Mucosa of descending colon (tissue), 3 donors: ENCODE measurements around the gene PIGBOS1. TPM values are rescaled to one million over a fixed set of nuclear protein-coding genes. Genes with fewer than 3 reads are reported as not detected.
"Not testable (repeated sequence)": the region's sequence is repeated elsewhere in the genome, so short reads cannot be mapped to it uniquely, and the experiment has no call there.

Experiments used
- ATAC-seq: fragments of 200-7000 bp; cut with Tn5 transposase; one replicate; pipeline ENCODE4 v1.9.1; 2020; ENCODE audit warnings: mild to moderate bottlenecking, moderate library complexity
- DNase-seq, 3 donors: peaks; one replicate each; pipeline ENCODE4 v3.0.0-alpha.2; 2020
- H3K36me3 ChIP-seq: fragments of 200-600 bp; one replicate; pipeline ENCODE4 v1.8.0; 2021; ENCODE audit warnings: low read depth, mild to moderate bottlenecking
- H3K4me1 ChIP-seq: fragments of 200-600 bp; one replicate; pipeline ENCODE4 v1.8.0; 2021; ENCODE audit warnings: low read depth, mild to moderate bottlenecking
- H3K4me3 ChIP-seq: fragments of 200-600 bp; one replicate; pipeline ENCODE4 v1.8.0; 2021; ENCODE audit warnings: mild to moderate bottlenecking
- H3K9me3 ChIP-seq: fragments of 200-600 bp; one replicate; pipeline ENCODE4 v1.8.0; 2021; ENCODE audit warnings: mild to moderate bottlenecking
- intact Hi-C, 2 donors: fragments of 100-400 bp; cut with DNase I in 1 of 2; cut with micrococcal nuclease in 1 of 2; formaldehyde crosslinking; loops; one replicate each; pipeline versions ENCODE4 v1.11.0 to v1.11.1; 2022; cut with DNase I, micrococcal nuclease
- total RNA-seq, 3 donors: library from RNA; stranded (reverse); fragmentation: NEBNext Ultra II Directional in 2 of 3; extraction: Animal tissue kit (Norgen Biotek cat#: 25700) in 2 of 3; gene quantifications; one replicate each; pipeline versions ENCODE4 v1.2.1 to v1.2.4, GENCODE V29; 2021 to 2023
- TF ChIP-seq, protein P1 (sequence below): fragments of 200-600 bp; IDR thresholded peaks from one replicate; pipeline ENCODE4 v1.8.0; 2022; ENCODE audit warnings: antibody characterized with exemption, mild to moderate bottlenecking
- donor health status: DM: no; HTN: no; CAD: no; lungs with moderate emphysema.
- donor health status: DM: no; HTN: no; CAD: no.
- donor health status: DM: no; HTN: yes; CAD: no.

PIGBOS1 gene
- total RNA-seq, 3 donors from 2014 or later = 7.7 to 11.0 (median 9.8) TPM

DNA sequence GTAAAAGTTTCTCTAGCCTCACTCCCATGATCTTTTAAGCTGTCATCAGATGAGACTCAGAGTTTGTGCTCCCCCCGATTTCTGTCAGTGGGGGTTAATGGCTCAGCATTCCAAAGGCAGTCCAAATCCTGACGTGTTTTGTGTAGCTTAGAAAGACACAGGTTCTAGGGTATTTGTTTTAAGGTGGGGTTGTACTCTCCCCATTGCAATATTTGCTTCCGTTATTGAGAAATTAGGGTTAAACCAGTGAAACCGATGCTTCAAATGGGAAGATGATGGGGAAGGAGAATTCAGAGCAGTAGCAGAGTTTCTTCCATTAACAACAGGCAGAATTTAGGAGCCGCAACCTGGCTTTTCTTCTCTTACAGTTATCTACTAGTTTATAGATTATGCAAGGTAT is 3.5 kb upstream of the PIGBOS1 start:
- intact Hi-C loops = no loop called here
- Histone ChIP-seq H3K36me3 (no peaks in the 10 kb centered on the region), H3K4me1 (peaks cover 9% of the 10 kb centered on the region), H3K4me3 (no peak overlapping the region), H3K9me3 (no peaks in the 10 kb centered on the region)
- TF ChIP-seq, protein P1, sequence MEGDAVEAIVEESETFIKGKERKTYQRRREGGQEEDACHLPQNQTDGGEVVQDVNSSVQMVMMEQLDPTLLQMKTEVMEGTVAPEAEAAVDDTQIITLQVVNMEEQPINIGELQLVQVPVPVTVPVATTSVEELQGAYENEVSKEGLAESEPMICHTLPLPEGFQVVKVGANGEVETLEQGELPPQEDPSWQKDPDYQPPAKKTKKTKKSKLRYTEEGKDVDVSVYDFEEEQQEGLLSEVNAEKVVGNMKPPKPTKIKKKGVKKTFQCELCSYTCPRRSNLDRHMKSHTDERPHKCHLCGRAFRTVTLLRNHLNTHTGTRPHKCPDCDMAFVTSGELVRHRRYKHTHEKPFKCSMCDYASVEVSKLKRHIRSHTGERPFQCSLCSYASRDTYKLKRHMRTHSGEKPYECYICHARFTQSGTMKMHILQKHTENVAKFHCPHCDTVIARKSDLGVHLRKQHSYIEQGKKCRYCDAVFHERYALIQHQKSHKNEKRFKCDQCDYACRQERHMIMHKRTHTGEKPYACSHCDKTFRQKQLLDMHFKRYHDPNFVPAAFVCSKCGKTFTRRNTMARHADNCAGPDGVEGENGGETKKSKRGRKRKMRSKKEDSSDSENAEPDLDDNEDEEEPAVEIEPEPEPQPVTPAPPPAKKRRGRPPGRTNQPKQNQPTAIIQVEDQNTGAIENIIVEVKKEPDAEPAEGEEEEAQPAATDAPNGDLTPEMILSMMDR = no peak
- DNase-seq (no peak), ATAC-seq (no peak)

DNA sequence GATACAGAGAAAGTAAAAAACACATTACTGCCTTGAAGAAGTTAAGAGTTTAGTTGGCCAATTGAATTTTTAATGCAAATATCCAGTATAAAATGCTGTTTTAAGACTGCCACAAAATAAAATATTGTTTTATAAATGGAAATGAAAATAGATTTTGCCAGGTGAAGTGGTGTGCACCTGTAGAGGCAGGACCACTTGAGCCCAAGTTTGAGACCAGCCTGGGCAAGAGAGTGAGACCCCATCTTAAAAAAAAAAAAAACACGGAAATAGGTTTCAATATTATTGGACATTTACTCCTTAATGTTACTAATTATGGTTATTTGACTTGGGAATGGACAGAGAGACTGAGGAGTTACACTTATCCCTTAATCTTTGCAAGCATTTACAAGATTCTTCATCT is 2.0 kb upstream of the PIGBOS1 start:
- intact Hi-C loops = no loop called here
- TF ChIP-seq, protein P1 = no peak
- DNase-seq (no peak), ATAC-seq (no peak)
- Histone ChIP-seq H3K36me3 (no peaks in the 10 kb centered on the region), H3K4me3 (no peak overlapping the region), H3K4me1 (peaks cover 13% of the 10 kb centered on the region), H3K9me3 (no peaks in the 10 kb centered on the region)

DNA sequence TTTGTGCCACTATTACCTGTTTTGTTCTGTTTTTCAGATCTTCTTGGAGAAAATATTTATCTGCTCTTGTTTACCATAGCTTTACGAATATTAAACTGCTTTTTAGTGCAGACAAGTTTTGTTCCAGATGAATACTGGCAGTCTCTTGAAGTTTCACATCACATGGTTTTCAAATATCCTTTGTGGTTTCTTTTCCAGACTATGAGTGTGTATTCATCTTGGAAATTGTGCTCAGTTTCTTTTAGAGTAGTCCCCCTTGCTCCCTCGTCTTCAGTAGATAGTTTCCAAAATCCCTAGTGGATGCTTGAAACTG is 1.3 kb upstream of the PIGBOS1 start:
- DNase-seq = no peak
- no peak overlapping the region for H3K4me3 ChIP-seq

DNA sequence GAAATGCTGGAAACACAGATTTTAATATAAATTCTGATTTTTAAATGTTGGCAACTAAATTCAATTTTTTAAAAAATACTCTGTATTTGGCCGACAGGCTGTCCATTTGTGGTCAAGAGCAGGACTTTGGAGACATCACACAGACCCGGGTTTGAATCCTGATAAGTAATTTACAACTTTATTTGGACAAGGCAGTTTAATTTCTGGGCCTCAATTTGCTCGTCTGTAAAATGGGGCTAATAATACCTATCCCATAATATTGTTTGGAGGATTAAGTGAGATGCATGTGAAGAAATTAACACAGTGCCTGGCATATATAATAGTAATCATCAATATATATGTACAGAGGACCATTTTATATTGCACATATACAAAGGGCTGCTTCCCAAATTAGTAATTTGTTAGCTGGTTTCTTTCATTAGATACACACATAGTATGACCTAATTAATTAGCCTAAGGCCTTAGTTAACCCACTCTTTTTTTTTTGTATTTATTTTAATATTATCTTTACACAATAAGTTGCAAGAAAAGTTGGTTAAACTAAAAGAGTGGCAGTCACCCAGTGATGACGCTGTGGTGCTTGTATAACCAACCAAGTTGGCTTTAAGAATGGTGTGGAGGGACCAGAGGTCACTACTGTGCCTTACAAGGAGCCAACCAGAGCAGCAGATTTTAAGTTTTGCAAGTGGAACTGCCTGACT is 764 bp upstream of the PIGBOS1 start:
- ATAC-seq (no peak), DNase-seq (peak in 1 of 3 donors; percentile 51)
- intact Hi-C loops = no loop called here
- Histone ChIP-seq H3K4me1 (peaks cover 13% of the 10 kb centered on the region), H3K9me3 (no peaks in the 10 kb centered on the region), H3K36me3 (no peaks in the 10 kb centered on the region), H3K4me3 (peak overlapping the region; percentile 68)
- TF ChIP-seq, protein P1 = no peak

More for the DNA sequence above, 1.3 kb upstream of the PIGBOS1 start:
- no peaks in the 10 kb centered on the region for H3K36me3 ChIP-seq
- H3K9me3 ChIP-seq = no peaks in the 10 kb centered on the region
- ATAC-seq = no peak
- H3K4me1 ChIP-seq = peaks cover 13% of the 10 kb centered on the region
- intact Hi-C loops = no loop called here
- TF ChIP-seq, protein P1 = no peak

DNA sequence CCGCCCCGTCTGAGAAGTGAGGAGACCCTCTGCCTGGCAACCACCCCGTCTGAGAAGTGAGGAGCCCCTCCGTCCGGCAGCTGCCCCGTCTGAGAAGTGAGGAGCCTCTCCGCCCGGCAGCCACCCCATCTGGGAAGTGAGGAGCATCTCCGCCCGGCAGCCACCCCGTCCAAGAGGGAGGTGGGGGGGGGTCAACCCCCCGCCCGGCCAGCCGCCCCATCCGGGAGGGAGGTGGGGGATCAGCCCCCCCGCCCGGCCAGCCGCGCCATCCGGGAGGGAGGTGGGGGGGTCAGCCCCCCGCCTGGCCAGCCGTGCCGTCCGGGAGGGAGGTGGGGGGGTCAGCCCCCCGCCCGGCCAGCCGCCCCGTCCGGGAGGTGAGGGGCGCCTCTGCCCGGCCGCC is 16.1 kb downstream of the PIGBOS1 start:
- H3K4me1 ChIP-seq, H3K4me3 ChIP-seq, intact Hi-C loops, H3K9me3 ChIP-seq, H3K36me3 ChIP-seq, ATAC-seq, DNase-seq: not testable (repeated sequence)

DNA sequence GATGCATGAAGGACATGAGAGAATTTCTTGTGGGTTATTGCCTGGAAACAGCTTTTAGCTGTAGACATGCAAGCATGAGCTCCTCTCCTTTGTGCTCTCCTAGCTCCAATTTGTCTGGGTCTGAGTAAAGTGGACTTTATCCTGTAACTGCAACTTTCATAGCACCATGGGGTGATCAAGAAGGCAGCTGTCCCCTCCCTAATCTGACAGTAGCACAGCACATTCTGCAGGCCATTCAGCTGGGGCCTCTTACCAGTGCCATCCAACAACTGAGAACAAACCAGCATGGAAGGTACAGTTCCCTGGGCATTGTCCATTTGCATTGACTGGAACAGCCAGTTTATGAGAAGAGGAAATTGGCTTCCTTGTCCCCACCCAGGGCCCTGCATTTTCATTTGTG is 21.6 kb downstream of the PIGBOS1 start:
- intact Hi-C loops = no loop called here
- no peak for DNase-seq
- Histone ChIP-seq H3K36me3 (no peaks in the 10 kb centered on the region), H3K4me3 (no peak overlapping the region), H3K4me1 (no peaks in the 10 kb centered on the region), H3K9me3 (no peaks in the 10 kb centered on the region)
- no peak for ATAC-seq
- TF ChIP-seq, protein P1 = no peak
